Osteoblast (primary cell): Measurements from ENCODE around the gene SORCS3. TPM values are rescaled to one million over a fixed set of nuclear protein-coding genes. Genes with fewer than 3 reads are reported as not detected.

ENCODE experiments used
- DNase-seq: peaks from one replicate; pipeline ENCODE4 v3.0.0; 2011; ENCODE audit warnings: low spot score, mixed read lengths; ENCODE audit not compliant: insufficient read length; ENCODE audit errors: missing footprints
- H2AFZ ChIP-seq: 2 replicates; pipeline ENCODE4 v1.6.0; 2011; ENCODE audit warnings: mild to moderate bottlenecking, low read length
- H3K27ac ChIP-seq: 2 replicates; pipeline ENCODE4 v1.5.1; 2011; ENCODE audit warnings: mild to moderate bottlenecking, low read depth, low read length, moderate library complexity
- H3K27me3 ChIP-seq: 2 replicates; pipeline ENCODE4 v1.6.0; 2012; ENCODE audit warnings: mild to moderate bottlenecking, control low read depth, inconsistent platforms, low read length, moderate library complexity; ENCODE audit not compliant: insufficient read depth
- H3K36me3 ChIP-seq: 2 replicates; pipeline ENCODE4 v1.5.1; 2011; ENCODE audit warnings: mild to moderate bottlenecking, low read length, control low read depth, moderate library complexity; ENCODE audit not compliant: insufficient read depth
- H3K4me1 ChIP-seq: 2 replicates; pipeline ENCODE4 v1.5.1; 2011; ENCODE audit warnings: mild to moderate bottlenecking, low read length, control low read depth, moderate library complexity; ENCODE audit not compliant: insufficient read depth
- H3K4me2 ChIP-seq: 2 replicates; pipeline ENCODE4 v1.6.0; 2011; ENCODE audit warnings: mild to moderate bottlenecking, low read length; ENCODE audit not compliant: insufficient read depth
- H3K4me3 ChIP-seq: fragments of 200-600 bp; sonication (generic); 3 replicates; pipeline ENCODE4 v1.5.1; 2012; ENCODE audit warnings: mild to moderate bottlenecking, low read length, inconsistent platforms; ENCODE audit not compliant: insufficient read depth
- H3K79me2 ChIP-seq: 2 replicates; pipeline ENCODE4 v1.6.0; 2012; ENCODE audit warnings: mild to moderate bottlenecking, low read length, control low read depth, inconsistent platforms; ENCODE audit not compliant: insufficient read depth
- H3K9me3 ChIP-seq: 2 replicates; pipeline ENCODE4 v1.5.1; 2011; ENCODE audit warnings: low read depth, low read length, control low read depth
- H4K20me1 ChIP-seq: 2 replicates; pipeline ENCODE4 v1.6.0; 2012; ENCODE audit warnings: mild to moderate bottlenecking, low read length, control low read depth; ENCODE audit not compliant: insufficient read depth
- total RNA-seq: library from RNA; depleted of rRNA; stranded (reverse); fragments of >200 nt; gene quantifications from 2 replicates; pipeline ENCODE4 v1.2.3, GENCODE V29; 2012
- TF ChIP-seq, protein P1 (sequence below): IDR thresholded peaks from 2 replicates; pipeline ENCODE4 v1.5.1; 2011; ENCODE audit warnings: mild to moderate bottlenecking, low read depth, low read length, moderate library complexity; ENCODE audit errors: extremely low read depth

The SORCS3 gene
- total RNA-seq, 1 donor: not detected

DNA sequence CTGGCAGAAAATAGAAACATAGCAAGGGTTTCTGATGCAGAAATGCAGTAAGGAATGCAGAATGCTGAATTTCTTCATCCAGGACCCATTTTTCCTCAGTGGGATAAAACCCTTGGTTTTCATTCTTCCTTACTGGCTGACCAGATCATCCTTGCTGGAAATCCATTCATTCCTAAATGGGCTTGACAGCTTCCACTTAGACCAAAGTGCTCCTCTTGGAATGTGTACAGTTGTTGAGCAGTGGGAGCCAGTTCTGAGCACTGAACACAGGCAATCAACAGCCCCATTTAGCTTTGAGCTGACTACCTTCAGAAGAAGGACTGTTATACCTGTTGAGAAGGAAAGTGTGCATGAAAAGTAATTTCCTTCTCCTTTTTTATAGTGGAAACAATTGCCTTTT lies 232.1 kb downstream of the SORCS3 start:
- no peaks in the 10 kb centered on the region for H3K36me3 ChIP-seq
- DNase-seq: no peak

GRCh38 chr10:104875561-104875960 lies 234.5 kb downstream of the SORCS3 start:
- Histone ChIP-seq H3K36me3 (no peaks in the 10 kb centered on the region), H4K20me1 (no peaks in the 10 kb centered on the region), H2AFZ (no peak overlapping the region), H3K4me2 (no peak overlapping the region), H3K9me3 (no peaks in the 10 kb centered on the region), H3K27me3 (no peaks in the 10 kb centered on the region), H3K27ac (no peak overlapping the region), H3K4me3 (no peak overlapping the region), H3K79me2 (no peaks in the 10 kb centered on the region), H3K4me1 (no peaks in the 10 kb centered on the region)
- no peak for DNase-seq
- TF ChIP-seq, protein P1, sequence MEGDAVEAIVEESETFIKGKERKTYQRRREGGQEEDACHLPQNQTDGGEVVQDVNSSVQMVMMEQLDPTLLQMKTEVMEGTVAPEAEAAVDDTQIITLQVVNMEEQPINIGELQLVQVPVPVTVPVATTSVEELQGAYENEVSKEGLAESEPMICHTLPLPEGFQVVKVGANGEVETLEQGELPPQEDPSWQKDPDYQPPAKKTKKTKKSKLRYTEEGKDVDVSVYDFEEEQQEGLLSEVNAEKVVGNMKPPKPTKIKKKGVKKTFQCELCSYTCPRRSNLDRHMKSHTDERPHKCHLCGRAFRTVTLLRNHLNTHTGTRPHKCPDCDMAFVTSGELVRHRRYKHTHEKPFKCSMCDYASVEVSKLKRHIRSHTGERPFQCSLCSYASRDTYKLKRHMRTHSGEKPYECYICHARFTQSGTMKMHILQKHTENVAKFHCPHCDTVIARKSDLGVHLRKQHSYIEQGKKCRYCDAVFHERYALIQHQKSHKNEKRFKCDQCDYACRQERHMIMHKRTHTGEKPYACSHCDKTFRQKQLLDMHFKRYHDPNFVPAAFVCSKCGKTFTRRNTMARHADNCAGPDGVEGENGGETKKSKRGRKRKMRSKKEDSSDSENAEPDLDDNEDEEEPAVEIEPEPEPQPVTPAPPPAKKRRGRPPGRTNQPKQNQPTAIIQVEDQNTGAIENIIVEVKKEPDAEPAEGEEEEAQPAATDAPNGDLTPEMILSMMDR: no peak

More for the DNA sequence above, 232.1 kb downstream of the SORCS3 start:
- Histone ChIP-seq H3K4me2 (no peak overlapping the region), H4K20me1 (no peaks in the 10 kb centered on the region), H3K79me2 (no peaks in the 10 kb centered on the region), H2AFZ (no peak overlapping the region), H3K9me3 (no peaks in the 10 kb centered on the region), H3K4me3 (no peak overlapping the region), H3K27ac (no peak overlapping the region), H3K4me1 (no peaks in the 10 kb centered on the region), H3K27me3 (no peaks in the 10 kb centered on the region)
- TF ChIP-seq, protein P1: no peak

DNA sequence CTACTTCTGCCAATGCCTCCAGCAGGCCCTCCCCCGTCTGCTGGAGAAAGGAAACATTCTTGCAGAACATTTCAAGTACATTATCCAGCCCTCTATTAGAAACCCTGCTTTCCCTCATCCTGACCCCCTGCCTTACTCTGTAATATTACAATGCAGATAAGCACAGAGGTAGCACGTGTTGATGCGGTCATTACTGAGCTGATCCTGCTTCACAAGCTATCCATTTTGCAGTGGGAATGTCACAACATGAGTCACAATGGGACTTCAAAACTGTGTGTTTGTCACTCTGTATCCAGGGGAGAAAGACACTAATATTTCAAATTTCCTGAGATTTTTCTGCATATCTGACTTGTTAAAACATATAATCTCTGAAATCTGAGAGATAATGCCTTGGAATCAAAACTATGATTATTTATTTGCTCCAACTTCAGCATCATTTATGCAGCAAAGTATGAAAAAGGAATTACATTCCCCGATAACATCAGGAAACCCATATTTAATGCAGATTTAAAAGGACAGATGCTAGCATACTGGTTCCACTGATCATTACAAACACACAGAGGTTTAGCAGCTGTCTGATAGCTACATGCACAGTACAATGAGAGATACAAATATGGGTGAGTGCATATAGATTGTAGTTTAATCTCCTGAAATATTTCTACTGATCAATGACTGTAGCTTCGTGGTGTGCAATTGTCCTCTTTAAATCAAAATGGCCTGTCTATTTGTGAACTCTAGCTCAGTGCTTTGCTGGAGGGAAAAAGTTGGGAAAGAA lies 239.7 kb downstream of the SORCS3 start:
- Histone ChIP-seq H3K4me1 (no peaks in the 10 kb centered on the region), H3K36me3 (no peaks in the 10 kb centered on the region), H3K9me3 (peaks cover 3% of the 10 kb centered on the region), H3K27ac (no peak overlapping the region), H4K20me1 (no peaks in the 10 kb centered on the region), H2AFZ (no peak overlapping the region), H3K4me2 (no peak overlapping the region), H3K4me3 (no peak overlapping the region), H3K27me3 (no peaks in the 10 kb centered on the region), H3K79me2 (no peaks in the 10 kb centered on the region)
- TF ChIP-seq, protein P1: no peak
- DNase-seq: no peak

DNA sequence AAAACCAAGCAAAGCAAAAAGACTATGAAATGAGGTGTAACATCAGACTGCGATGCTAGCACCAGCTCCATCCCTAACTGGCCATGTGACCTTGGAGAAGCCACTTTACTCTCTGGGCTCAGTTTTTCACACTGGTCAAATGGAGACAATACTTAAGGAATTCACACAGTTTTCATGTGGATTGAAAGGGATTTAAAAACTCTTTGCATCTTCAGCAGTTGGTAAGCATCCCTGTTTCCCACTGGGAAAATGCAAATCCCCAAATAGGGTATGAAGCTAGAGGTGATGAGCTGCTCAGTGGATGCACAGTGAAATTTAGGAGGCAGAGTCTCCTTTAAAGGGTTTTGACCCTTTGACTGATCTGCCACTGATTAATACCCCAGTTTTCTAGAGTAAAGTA lies 240.7 kb downstream of the SORCS3 start:
- Histone ChIP-seq H3K9me3 (peaks cover 3% of the 10 kb centered on the region), H3K4me1 (no peaks in the 10 kb centered on the region), H3K4me2 (no peak overlapping the region), H3K4me3 (no peak overlapping the region), H3K27me3 (no peaks in the 10 kb centered on the region), H3K27ac (no peak overlapping the region), H3K36me3 (no peaks in the 10 kb centered on the region), H4K20me1 (no peaks in the 10 kb centered on the region), H2AFZ (no peak overlapping the region), H3K79me2 (no peaks in the 10 kb centered on the region)
- TF ChIP-seq, protein P1: no peak
- DNase-seq: no peak
